ENCODE data around the gene MED14.

MED14 gene

DNA sequence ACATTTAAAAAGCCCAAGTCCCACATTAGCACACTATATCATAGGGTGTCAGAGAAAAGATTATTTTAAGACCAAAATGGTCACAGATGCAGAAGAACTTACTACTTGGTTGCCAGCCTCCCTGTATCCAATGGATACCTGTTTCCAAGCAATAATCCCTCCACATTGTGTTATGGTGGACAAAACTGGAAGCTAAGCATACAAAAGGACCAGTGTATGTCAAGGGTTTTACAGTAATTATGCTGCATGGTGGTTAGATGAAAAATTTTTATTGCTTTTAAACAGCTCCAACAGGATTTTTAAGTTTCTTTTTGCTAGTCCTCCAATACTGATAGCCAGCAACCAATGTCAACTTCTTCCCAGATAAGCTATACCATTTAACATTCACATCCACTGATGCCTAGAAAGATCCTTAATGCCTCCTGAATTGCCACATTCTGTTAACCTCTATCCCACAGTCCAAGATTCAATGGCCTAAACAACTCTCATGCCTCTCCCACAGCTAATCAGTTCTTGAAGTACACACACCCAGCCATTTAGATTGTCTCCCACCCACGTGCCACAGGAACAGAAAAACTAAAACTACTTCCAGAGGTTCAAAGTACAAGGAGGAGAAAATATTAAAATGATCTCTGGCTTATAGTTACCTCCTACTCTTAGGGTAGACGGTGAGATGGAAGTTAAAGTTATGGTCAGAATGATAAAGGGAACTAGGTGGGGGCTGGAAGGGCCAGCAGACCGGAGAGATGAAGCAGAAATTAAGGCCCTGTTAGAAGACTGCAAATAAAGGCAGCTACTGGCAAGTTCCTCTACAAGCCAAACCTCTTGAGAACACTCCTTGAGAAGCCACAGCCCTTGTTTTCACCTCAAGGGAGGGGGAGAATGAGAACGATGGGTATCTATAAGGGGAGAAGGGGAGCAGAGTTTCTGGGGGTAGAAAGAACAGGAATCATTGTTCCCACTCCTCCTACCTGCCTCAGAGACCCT is 5.5 kb downstream of the MED14 start:
- DNase-seq (ENCODE audit: low read depth, low spot score) = no peak

DNA sequence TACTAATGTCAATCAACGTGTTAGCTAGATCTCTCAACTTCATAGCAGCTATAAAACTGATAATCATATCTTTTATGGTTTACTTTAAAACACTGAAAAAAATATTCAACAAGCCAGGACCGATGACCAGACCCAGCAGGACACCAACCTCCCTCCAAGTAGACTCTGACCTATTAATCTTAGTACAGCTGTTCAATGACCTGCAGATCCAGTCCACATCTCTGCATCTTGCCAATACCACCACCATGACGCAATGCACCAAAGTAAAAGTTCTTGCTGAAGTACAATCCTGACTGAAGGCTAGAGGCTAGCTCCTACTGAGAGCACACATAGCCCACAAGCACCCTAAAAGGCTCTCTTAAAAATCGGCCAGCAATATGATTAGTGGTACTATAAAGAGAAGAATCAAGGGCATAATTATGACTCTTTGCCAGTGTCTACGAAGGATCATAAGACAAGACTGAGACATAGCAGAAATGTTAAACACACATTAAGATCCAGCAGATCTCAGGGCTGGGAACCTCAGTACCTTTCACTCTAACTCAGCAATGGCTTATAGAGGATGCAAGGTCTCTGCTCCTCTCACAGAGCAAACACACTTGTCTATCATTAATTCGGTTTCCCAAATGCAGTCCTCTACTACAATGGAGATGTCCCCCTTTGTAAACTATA is 7.6 kb downstream of the MED14 start:
- no peak for DNase-seq (ENCODE audit: low read depth, low spot score)

DNA sequence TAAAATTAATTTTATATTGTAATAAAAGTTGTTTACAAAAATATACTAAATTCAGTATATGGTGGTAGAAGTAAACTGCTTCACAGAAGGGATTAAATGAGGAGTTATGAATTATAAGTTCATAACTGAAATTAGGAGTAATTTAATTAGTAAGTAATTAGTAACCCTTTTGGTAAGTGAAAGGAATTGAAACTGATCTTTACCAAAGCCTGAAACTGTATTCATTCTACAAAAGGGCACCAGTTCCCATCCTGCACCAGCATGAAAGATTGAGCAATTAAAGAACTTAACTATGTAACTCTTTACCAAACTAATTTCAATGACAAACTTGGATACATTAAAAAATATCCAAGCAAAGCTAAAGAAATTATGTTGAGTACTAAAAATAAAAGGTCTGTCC is 8.2 kb downstream of the MED14 start:
- DNase-seq (ENCODE audit: low read depth, low spot score) = no peak

DNA sequence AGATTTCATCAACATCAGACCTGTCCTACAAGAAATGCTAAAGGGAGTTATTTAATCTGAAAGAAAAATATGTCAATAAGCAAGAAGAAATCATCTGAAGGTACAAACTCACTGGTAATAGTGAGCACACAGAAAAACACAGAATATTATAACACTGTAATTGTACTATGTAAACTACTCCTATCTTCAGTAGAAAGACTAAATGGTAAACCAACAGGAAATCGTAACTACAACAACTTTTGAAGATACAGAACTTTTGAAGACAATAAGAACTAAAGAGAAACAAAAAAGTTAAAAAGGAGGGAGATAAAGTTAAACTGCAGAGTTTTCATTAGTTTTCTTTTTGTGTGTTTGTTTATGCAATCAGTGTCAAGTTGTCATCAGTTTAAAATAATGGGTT is 12.4 kb downstream of the MED14 start:
- DNase-seq (ENCODE audit: low read depth, low spot score) = no peak

DNA sequence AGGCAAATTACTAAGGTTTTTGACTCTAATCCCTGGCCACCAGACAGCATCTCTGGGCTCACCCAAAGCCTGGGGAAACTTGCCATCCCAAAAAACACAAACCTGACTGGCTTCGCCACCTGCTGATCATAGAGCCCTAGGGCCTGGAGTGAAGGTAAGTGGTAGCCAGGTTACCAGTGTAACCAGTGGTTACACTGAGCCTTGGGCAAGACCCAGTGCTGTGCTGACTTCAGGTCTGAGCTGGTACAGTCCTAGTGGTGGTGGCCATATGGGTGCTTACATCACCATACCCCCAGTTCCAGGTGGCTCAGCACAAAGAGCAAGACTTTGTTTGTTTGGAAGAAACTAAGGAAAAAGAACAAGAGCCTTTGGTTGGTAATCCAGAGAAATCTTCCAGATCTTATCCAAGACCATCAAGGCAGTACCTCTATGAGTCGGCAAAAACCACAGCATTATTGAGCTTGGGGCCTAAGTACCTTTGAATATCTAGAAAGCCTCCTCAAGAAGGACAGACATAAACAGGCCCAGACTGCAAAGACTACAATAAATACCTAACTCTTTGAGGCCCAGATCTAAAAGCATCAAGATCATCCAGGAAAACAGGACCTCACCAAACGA is 13.7 kb downstream of the MED14 start:
- no peak for DNase-seq (ENCODE audit: low read depth, low spot score)

DNA sequence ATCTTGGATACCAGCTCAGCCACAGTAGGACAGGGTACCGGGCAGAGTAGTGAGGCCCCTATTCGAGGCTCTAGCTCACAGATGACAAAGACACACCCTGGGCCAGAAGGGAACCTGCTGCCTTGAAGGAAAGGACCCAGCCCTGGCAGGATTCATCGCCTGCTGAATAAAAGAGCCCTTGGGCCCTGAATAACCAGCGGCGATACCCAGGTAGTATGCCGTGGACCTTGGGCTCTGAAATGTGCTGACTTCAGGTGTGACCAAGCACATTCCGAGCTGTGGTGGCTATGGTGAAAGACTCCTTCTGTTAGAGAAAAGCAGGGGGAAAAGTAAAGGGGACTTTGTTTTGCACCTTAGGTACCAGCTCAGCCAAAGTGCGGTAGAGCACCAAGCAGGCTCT is 14.6 kb downstream of the MED14 start:
- DNase-seq (ENCODE audit: low read depth, low spot score) = no peak

DNA sequence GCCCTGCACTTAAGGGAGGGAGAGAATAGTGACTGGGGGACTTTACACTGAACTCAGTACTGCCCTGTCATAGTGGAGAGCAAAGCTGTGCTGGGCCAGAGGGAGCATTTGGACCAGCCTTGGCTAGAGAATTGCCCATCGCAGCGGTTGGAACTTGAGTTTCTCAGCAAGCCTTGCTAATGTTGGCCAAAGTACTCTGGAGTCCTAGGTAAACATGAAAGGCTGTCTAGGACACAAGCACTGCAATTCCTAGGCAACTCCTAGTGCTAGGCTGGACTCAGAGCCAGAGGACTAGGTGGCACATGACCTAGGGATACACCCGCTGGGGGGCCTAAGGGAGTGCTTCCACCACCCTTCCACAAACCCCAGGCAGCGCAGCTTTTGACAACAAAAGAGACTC is 15.0 kb downstream of the MED14 start:
- DNase-seq (ENCODE audit: low read depth, low spot score) = no peak

DNA sequence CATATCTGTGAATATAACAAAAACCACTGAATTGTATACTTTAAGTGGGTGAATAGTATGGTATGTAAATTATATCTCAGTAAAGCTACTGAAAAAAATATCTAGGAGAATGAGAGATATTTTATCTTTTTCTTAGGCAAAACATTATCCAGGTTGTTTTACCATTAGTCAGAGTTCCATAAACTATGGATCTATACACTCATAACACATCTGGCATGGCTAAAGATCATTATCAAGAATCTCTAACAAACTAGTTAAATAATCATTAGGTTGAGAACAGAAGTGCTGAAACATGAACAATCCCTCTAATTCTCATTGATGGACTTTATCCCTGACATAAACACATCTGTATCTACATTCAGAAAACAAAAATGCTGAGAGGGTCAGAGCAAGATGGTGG is 15.6 kb downstream of the MED14 start:
- DNase-seq (ENCODE audit: low read depth, low spot score) = no peak

DNA sequence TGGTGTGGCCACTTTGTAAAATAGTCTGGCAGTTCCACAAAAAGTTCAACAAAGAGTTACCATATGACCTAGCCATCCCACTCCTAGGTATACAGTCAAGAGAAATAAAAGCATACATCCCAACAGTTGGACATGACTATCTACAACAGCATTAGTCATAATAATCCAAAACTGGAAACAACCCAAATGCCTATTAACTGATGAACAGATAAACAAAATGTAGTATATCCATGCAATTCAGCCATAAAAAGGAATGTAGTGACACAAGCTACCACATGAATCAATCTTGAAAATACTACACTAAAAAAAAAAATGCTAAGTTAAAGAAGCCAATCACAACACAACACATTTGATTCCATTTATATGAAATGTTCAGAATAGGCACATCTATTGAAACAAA is 16.1 kb downstream of the MED14 start:
- DNase-seq (ENCODE audit: low read depth, low spot score) = no peak

DNA sequence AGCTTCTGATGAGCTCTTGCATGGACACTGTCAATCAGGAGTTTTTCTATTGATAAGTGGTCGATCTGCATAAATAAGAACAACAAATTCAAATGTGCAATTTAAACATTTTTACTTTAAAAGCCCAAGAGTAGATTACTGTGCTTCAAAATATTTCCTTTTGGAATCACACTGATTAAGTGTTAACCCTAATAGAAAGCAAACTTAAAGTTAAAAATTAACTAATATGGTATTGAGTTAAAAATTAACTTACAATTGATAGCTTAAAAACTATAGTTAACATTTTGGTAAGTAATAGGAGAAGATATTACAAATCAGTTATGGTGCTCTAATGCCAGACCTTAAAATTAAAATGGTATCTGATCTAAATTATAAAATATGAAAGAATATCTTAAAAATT is 25.9 kb downstream of the MED14 start:
- DNase-seq (ENCODE audit: low read depth, low spot score) = no peak

DNA sequence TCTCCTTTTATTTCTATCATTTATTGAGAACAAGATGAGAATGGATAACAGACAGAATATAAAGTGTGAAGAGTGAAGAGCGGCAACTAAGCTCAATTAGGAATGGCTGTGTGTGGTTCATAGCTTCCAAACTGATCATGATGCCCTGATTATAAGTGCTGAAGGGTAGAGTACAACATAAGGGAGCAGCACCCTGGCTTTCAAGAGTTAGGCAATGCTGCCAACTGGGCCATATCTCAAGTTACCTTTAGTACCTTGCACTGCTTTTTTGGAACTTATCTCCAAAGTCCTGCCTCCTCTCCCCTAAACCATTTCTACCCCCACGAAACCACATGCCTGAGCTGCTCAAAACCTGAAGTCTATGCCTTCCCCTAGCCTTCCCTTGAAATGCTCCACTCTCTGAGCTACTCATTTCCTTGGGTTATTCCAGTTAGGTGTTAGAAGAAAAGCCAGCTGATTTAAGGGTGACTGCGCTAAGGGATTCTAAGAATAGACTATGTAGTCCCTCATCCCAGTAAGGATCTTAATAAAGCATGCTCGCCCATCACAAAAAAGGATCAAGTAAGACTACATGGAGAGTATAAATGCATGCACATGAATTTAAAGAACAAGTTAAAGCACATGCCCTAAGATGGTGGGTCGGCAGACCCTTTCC is 29.6 kb downstream of the MED14 start:
- DNase-seq (ENCODE audit: low read depth, low spot score) = no peak

DNA sequence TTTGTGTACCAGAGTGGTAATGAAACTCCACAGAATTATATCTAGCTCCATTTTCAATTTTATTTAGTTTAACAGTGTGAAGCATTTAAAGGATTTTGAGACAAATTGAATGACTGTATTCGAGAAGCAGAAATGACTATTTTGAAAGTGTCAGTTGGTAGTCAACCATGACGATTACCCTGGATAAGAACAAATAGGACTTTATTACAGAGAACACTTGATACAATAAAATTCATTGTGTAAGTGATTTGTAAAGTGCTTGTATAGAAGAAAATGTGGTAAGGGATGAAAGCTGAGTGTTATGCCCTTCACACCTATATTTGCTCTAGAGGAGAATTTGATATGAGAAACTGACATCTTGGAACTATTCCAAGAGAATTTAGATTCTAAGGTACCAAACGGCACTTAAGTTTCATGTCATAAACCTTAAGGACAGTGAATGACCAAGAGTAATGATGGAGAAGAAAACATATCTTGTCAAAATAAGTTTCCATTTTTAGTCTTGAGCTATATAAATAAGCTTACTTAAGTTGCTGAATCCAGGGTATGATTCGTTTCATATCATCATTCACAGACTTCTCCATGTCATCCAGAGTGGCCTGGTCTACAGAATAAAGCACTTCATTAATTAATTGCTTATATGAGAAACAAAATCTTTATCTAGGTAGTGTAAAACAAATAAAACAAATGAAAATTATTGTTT is 34.6 kb downstream of the MED14 start:
- DNase-seq (ENCODE audit: low read depth, low spot score) = no peak

DNA sequence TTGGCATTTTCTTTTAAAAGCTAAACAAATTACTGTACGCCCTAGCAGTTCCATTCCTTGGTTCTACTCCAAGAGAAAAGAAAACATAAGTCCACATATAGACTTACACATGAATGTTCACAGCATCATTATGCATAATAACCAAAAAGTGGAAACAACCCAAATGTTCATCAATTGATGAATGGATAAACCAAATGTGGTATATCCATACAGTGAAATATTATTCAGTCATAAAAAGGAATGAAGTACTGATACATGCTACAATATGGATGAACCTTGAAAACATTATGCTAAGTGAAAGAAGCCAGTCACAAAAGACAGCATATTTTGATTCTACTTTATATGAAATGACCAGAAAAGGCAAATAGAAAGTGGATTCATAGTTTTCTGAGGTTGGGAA is 36.5 kb downstream of the MED14 start:
- DNase-seq (ENCODE audit: low read depth, low spot score) = no peak

DNA sequence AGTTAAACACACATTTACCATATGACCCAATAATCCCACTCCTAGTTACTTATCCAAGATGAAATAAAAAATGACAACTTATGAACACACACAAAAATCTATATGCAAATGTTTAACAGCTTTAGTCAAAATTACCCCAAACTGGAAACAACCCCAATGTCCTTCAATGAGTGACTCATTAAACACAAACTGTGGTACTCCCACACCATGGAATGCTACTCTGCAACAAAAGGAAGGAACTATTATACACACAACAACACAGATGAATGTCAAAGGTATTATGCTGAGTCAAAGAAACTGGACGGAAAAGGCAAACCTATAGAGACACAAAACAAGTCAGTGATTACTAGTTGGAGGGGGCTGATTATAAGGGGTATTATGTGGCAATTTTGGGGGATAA is 40.5 kb downstream of the MED14 start:
- no peak for DNase-seq (ENCODE audit: low read depth, low spot score)

DNA sequence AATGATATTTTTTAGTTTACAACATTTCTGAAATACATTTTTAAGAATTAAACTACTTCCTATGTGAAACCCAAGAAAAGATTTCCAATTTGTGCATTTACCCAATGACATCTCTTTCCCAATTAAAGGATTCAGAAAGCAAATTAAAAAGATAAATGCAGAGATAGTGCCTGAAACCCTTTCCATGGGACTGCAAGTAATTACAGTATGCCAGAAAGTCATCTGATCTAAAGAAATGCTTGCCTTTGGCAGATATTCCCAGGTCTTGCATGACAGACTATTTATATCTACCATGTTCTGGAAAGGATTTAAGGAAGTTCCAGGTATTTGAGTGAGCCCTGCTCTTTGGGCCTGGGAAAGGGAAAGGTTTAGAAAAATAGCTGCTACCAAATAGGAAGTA is 46.4 kb downstream of the MED14 start:
- DNase-seq (ENCODE audit: low read depth, low spot score) = no peak

DNA sequence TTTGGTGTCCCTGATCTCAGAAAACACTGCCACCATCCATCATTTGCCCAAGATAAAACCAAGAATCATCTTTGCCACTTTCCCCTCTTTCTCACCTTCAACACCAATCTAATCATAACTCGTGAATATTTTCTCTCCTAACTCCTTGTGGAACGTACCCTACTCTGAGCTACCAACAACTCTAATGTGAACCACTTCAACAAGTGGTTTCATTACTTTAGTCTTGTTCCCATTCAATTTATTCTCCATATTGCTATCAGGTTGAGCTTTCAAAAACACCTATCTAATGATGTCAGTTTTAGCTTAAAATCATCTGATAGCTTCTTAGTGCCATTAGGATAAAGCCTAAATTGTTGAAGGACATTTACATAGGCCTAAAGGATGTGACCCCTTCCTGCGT is 48.2 kb downstream of the MED14 start:
- no peak for DNase-seq (ENCODE audit: low read depth, low spot score)

DNA sequence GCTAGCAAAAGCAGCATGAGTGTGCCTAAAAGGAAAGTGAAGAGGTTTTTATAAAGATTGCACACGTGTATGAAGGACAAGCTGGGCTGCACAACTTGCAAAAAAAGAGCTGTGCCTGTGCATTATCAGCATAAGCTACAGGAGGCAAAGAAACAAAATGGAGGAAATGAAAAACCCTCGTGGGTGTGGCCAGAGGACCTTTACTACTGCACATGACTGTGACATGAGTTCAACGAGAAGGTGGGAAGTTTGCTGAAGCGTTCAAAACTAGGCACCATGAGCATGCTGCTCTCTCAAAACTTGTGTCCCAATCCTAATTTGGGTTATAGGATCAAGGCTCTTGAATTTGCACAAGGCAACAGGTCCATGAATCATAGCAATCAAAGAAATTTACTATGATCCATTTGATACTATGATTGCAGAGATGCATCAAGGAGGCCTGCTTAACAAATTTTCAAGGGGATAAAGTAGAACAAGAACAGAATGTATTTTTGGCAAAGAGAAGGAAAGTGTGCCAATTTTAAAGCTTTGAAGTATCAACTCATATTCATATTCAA is 49.9 kb downstream of the MED14 start:
- no peak for DNase-seq (ENCODE audit: low read depth, low spot score)

DNA sequence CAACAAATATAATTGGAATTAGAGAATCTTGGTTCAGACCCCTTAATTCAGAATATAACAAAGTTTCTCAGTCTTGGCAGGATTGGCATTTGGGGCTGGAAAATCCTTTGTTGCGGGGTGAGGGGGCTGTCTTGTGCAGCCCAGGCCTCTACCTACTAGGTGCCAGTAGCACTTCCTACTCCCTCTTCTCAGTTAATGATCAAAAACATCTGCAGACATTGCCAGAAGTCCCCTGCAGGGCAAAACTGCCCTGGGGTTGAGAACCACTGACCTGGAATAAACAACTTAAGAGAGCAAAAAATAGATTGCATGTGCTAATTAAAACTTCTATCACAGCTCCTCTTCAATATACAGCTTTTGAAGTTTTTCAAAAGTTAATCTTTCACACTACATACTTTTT is 51.2 kb downstream of the MED14 start:
- no peak for DNase-seq (ENCODE audit: low read depth, low spot score)

DNA sequence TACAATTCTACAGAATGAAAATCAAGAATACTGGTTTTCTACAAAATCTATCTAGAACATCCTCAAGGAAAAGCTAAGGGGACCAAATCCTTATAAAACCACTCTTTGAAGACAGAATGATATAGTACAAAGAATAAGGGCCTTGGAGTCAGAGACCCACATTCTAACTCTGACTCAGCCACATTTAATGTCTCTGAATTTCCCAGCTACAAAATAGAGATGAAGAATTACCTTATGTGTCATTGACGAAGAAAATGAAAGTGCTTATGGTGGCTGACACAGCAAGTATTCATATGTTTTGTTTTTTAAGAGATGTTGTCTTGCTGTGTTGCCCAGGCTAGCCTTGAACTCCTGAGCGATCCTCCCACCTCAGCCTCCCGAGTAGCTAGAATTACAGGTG is 52.1 kb downstream of the MED14 start:
- DNase-seq (ENCODE audit: low read depth, low spot score) = no peak

DNA sequence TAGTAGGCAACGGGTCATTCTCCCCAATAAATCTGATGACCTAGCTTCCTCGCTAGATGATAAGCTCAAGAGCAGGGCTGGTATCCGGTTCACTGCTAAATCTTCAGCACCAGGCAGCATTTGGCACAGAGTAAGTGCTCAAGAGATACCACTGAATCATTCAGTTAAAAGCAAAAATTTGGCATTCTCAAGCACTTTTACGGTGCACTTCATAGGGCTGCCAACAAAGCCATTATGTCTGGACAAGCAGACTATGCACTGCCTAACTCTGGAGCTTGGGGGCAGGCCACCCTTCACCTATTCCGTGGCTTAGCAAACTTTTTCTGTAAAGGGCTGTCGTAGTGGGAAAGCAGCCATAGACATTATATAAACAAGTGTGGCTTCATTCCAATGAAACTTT is 64.2 kb downstream of the MED14 start:
- no peak for DNase-seq (ENCODE audit: low read depth, low spot score)

Data from iPS DF 19.7 (cell line).